ENCODE data around the gene ALDH3A2.

DNA sequence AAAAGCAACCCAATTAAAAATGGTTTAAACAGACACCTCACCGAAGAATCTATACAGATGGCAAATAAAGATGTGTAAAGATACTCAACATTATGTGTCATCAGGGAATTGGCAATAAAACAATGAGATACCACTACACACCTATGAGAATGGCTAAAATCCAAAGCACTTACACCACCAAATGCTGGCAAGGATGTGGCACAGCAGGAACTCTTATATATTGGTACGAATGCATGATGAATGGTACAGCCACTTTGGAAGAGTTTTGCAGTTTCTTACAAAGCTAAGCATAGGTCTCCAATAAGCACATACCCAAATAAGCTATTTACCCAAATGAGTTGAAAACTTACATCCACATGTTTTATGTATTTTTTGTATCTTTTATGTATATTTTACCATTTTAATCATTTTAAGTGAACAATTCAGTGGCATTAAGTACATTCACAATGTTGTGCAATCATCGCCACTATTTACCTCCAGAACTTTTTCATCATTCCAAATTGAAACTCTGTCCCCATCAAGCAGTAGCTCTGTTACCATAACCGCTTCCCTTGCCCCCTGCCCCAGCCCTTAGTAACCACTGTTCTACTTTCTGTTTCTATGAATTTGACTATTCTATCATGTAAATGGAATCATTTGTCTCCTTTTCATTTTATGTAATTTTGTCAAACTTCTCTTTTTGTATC, 6.7 kb upstream of the ALDH3A2 start:
- TF ChIP-seq CSRNP3 (CRISPR knock-in tag; IDR thresholded peaks at IDR 0.05) (no peak), TCF4 (CRISPR knock-in tag; IDR thresholded peaks at IDR 0.05; ENCODE audit: borderline replicate concordance) (no peak)

All from SK-N-SH treated with all-trans-retinoic acid at 6 μM for 48 hours (cell line).